Activated T-helper 9 cell treated with anti-CD3 and anti-CD28 coated beads, Interleukin-2, amount 50 U/mL, for 16 hours (primary cell): ENCODE data around the gene DHX9.
"Not testable (repeated sequence)": the region's sequence is repeated elsewhere in the genome, so short reads cannot be mapped to it uniquely, and the experiment has no call there.

ENCODE experiments used
- DNase-seq: peaks from one replicate; pipeline ENCODE4 v3.0.0-alpha.2; 2020; ENCODE audit warnings: low read depth

Gene DHX9

GRCh38 chr1:182889997-182890396, 50.9 kb downstream of the DHX9 start:
- DNase-seq: no peak

- no peak for DNase-seq
Observed at GRCh38 chr1:182890927-182891610, 51.9 kb downstream of the DHX9 start.

GRCh38 chr1:182897696-182898095, 58.5 kb downstream of the DHX9 start:
- DNase-seq: no peak

DNA sequence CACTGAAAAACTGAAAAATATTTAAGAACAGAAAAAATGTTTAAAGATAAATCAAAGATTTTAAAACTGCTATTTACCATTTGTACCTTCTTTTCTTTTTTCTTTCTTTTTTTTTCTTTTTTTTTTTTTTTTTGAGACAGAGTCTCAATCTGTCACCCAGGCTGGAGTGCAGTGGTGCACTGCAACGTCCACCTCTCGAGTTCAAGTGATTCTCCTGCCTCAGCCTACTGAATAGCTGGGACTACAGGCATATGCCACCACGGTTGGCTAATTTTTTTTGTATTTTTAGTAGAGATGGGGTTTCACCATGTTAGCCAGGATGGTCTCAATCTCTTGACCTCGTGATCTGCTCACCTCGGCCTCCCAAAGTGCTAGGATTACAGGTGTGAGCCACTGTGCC, 62.8 kb downstream of the DHX9 start:
- not testable (repeated sequence) for DNase-seq

DNA sequence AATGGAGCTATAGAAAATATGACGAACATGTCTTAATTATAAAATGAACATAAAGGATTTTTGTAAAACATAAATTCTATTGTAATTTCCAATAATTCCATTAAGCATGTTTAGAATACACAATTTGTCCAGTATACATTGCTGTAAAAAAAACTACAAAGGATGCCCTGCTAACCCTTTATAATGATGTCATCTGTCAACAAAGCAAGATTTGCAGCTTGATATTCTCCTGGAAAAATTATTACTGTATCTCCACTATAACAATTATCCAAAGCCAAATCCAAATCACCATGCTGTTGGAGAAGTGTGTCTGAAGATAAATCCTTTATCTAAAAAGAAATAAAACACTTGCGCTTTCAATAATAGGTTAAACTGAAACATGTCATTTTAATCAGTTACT, 66.2 kb downstream of the DHX9 start:
- no peak for DNase-seq

- DNase-seq: no peak
Observed at GRCh38 chr1:182909578-182909977, 70.4 kb downstream of the DHX9 start.

- no peak for DNase-seq
Observed at GRCh38 chr1:182910143-182910542, 71.0 kb downstream of the DHX9 start.

DNA sequence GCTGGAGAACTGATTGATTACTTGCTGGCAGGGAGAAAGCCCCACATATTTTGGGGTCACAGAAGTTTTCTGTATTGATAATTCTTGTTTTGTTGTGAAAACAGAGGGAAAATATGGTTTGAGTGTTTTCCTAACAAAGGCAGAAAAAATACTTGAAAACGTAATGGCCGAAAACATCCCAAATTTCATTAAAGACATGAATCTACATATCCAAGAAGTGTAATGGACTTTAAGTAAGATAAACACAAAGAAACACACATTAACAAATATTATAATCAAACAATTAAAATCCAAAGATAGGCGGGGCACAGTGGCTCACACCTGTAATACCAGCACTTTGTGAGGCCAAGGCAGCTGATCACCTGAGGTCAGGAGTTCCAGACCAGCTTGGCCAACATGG, 74.3 kb downstream of the DHX9 start:
- DNase-seq: no peak

DNA sequence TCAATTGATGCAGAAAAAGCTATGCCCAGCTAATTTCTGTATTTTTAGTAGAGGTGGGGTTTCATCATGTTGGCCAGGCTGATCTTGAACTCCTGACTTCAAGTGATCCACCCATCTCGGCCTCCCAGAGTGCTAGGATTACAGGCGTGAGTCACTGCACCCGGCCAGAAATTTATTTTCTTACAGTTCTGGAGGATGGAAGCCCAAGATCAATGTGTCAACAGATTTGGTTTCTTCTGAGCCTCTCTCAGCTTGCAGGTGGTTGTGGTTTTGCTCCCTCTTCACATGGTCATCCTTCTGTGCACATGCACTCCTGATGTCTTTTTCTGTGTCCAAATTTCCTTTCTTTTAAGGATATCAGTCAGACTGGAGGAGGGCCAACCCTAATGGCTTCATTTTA, 78.2 kb downstream of the DHX9 start:
- no peak for DNase-seq

DNA sequence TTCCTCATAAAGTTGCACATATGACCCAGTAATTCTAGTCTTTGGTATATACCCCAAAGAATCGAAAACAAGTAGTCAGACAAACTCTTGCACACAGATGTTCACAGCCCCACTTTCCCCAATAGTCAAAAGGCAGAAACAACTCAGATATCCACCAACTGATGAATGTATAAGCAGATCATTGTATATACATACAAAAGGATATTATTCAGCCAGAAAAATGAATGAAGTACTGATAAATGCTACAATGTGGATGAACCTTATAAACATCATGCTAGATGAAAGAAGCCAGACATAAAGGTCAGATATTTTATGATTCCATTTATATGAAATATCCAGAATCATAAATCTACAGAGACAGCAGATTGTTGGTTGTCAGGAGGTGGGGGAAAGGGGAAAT, 86.5 kb downstream of the DHX9 start:
- DNase-seq: no peak

DNA sequence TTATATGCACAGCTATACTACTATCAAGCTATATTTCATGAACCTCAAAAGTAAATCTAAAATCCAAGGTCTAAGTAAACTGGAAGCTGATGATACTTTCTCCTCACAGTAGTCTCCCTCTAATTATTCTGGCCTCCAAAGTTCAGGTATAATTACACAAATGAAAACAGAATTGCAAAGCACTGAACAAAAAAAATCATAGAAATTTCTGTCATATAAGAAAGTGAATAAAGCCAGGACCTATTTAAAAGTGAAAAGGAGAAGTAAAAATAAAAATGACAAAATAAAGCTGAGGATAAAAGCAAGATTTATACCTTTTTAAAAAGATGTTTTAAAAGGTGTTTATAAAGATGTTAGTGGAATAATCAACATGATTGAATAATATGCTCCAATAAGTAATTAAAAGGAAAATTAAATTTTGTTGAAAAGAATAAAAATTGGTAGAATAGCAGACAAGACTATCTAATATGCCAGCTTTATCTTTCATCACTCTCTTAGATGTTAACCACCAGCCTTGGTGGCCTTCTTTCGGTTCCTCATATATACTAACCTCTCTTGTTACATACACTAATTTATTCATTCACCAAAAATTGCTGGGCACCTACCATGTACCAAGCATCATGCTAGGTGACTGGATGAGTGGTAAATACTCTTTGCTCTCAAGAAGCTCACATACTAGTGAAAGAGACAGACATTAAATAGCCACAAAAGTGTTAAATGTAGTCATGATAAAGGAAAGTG, 88.7 kb downstream of the DHX9 start:
- no peak for DNase-seq

DNA sequence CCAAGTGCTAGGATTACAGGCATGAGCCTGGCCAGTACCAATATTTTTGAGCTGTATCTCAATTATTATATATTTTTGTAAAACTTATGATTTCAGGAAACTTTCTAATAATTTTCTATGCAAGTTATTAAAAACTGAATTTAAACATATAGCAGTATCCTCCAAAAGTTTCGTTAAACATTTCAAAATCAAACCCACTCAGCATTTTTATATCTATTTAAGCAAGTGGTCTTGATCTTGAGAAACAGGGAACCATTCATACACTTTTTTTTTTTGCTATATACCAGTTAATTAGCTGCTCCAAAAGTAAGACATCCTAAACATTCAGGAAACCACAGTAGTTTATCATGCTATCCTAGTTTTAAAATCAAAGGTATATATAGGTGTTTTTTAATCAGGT, 91.8 kb downstream of the DHX9 start:
- no peak for DNase-seq

- no peak for DNase-seq
Observed at GRCh38 chr1:182935716-182936115, 96.6 kb downstream of the DHX9 start.
